OCI-LY7 (cell line): ENCODE results near the gene KRTAP5-10.

Experiments
- EZH2phosphoT487 ChIP-seq: fragments of 200-600 bp; sonication (generic); IDR thresholded peaks from 2 replicates; pipeline ENCODE4 v1.6.1; 2018; ENCODE audit warnings: low read depth, borderline replicate concordance, mild to moderate bottlenecking, mixed run types, antibody characterized with exemption, low read length, moderate library complexity, mixed read lengths
- TF ChIP-seq, protein P1 (sequence below): fragments of 200-600 bp; sonication (generic); conservative IDR thresholded peaks from 2 replicates; pipeline ENCODE4 v1.5.1; 2014; ENCODE audit warnings: mild to moderate bottlenecking, antibody characterized with exemption, low read length, moderate library complexity, mixed read lengths

DNA sequence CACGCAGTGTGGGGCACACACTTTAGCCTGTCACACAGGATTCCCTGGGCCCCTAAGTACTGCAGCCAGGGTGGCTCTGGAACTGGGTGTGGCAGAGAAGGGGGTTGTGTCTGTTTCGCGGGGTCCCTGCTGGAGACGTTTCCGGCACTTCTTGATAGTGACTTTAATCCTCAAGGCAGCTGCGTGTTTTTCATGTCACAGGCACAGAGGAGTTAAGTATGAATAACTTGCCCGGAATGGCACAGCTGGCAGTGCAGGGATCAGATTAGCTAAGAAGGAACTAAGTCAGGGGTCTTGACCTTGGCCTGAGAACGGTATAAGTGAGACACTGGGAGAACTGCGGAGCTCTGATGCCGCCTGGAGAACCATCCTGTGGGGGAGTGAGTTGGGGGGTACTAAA, 45.8 kb upstream of the KRTAP5-10 start:
- TF ChIP-seq, protein P1, sequence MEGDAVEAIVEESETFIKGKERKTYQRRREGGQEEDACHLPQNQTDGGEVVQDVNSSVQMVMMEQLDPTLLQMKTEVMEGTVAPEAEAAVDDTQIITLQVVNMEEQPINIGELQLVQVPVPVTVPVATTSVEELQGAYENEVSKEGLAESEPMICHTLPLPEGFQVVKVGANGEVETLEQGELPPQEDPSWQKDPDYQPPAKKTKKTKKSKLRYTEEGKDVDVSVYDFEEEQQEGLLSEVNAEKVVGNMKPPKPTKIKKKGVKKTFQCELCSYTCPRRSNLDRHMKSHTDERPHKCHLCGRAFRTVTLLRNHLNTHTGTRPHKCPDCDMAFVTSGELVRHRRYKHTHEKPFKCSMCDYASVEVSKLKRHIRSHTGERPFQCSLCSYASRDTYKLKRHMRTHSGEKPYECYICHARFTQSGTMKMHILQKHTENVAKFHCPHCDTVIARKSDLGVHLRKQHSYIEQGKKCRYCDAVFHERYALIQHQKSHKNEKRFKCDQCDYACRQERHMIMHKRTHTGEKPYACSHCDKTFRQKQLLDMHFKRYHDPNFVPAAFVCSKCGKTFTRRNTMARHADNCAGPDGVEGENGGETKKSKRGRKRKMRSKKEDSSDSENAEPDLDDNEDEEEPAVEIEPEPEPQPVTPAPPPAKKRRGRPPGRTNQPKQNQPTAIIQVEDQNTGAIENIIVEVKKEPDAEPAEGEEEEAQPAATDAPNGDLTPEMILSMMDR = no peak
- TF ChIP-seq EZH2phosphoT487 = no peak
